HG02588 (cell line): ENCODE results near the gene FKBP4.
A peak's percentile ranks its signal among the peaks of the same experiment; 100 is the strongest.

Source experiments
- ATAC-seq: cut with Tn5 transposase; IDR thresholded peaks from one replicate; pipeline ENCODE4 v1.9.1; 2021; ENCODE audit warnings: mild to moderate bottlenecking, moderate library complexity; ENCODE audit not compliant: unreplicated experiment

FKBP4 gene

DNA sequence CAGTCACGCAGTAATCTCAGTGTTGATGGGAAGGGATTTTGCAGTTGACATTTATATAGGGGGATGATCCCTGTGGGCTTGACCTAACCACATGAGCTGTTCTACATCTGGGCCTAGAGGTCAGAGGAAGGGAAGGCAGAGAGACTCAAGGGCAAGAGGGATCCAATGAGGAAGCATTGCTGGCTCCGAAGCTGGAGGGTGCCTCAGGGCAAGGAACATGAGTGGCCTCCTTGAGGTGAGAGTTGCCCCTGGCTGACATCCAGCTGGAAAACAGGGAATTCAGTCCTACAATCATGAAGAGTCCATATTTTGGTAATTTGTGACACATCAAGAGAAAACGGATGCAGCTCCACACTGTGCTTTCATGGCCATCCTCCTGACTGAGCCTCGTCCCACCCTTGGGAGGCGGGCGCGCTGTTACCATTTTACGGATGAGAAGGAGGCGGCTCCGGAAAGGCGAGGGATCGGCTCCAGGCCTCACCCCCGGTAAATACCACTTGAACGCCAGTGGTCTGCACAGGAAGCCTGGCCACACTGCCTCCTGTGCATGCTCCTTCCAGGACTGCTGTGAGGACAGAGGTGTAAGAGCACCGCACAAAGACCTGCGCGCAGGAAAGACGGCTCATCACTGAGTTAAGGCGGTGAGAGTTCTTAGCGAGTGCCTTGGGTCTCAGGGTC, 18.5 kb upstream of the FKBP4 start:
- ATAC-seq: no peak

DNA sequence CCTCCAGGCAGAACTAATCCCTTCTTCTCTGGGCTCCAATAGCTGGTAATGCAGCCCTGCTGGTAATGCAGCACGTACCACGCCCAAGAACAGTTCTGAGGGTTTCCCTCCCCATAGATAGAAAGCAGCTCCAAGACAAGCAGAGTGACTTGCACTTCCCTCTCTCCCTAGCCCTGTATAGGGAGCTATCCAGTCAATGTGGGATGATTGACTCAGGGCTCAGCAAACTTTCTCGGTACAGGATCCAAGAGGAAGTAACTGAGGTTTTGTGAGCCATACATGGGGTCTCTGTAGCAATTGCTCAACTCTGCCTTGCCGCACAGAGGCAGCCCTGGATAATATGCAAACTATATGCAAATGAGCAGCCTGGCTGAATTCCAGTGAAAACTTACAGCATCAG, 15.5 kb upstream of the FKBP4 start:
- ATAC-seq: no peak

DNA sequence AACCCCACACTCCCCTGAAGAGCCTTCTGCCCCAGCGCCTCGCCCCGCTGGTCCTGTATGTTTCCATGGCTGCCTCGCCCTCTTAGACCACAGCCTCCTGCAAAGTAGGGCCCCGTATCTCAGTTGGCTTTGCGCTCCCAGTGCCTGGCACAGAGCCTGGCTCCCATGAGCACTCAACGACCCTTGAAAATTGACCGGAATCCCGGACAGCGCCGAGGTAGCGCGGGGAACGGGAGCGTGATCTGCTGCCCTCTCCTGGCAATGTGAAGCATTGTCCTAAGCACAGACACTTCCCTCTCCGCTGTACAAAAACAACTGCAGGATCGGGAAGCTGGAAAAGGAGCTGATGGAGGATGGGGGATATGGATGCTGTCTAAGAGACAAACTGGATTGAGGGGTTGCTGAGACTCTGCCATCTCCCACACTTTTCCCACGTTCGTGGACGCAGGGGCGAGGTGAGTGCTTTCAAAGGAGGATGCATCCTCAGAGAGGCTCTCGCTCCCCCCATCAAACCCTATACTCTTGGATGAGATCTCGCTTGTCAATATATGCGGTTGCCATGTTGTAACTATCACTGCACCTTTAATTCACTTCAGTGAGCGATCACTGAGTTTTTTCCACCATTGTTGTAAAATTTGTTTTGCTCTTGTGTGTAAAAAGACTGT, 10.7 kb upstream of the FKBP4 start:
- ATAC-seq: no peak

DNA sequence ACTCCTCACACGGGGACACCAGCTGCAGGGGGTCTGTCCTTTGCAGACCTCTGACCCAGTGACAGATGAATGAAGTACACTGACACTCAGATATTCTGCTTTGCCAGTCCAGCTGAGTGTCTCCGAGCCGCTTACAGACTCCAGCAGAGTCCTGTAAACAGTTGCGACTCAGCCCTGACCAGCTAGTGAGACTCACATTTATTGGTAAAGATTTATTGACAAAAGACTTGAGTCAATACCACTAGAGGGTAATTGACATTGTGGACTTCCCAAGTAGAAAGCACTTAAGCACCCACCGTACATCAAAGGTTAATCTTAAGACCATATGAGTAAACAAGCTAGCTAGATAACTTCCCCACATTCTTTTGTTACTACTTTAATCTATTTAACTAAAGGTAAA, 9.8 kb upstream of the FKBP4 start:
- no peak for ATAC-seq

DNA sequence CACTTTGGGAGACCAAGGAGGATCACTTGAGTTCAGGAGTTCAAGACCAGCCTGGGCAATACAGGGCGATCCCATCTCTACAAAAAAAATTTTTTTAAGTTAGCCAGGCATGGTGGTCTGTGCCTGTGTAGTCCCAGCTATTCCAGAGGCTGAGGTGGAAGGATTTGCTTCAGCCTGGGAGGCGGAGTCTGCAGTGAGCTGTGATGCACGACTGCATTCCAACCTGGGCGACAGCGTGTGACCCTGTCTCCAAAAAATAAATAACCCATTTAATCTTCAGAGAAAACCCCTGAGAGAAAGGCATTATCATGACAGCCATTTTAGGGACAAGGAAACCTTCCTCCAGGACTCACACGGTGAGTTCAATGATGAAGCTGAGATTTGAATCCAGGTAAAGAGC, 3.7 kb upstream of the FKBP4 start:
- no peak for ATAC-seq

DNA sequence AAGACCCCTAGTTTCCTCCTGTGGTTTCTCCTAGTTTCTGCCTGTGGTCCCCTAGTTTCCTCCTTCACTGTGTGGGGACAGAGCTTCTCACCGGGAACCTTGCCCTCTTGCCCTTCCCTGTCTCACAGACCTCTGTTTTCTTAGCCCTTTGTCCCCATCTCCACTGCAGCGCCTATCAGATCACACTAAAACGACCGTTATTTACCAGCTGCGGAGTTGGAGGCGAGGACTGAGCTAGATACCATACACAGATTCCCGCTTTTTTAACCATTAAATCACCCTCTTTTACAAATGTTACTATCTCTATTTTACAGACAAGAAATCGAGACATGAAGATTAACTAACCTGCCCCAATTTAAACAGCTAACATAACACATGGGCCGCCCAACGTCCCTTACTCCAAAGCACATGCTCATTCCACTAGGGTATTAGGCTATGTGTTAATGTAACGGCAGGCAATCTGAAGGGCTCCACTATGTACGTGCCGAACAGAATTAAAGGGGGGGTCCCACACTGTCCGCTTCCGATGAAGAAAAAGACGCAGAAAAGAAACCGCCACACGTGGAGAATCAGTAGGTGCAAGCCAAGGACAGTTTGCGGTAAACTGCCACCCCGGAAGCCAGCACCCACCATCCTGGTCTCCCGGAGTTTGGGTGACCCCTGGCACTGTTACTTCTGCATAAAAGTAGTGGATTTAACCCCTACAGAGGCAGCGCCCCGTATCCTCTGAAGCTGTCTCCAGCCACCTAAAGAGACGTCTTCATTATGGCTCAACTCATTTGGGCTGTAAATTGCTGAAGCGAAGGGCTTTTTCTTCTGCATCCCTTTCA, 1.9 kb upstream of the FKBP4 start:
- no peak for ATAC-seq

DNA sequence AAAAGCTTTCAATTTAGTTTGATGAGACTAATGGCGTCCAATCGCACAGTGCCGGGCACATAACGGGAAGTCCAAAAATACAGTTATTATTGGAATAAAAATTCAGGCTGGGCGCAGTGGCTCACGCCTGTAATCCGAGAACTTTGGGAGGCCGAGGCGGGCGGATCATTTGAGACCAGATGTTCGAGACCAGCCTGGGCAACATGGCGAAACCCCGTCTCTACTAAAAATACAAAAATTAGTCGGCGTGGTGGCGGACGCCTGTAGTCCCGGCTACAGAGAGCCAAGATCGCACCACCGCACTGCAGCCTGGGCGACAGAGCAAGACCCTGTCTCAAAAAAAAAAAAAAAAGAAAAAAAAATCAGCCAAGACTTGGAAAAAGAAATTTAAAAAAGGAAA, 1.2 kb upstream of the FKBP4 start:
- no peak for ATAC-seq

DNA sequence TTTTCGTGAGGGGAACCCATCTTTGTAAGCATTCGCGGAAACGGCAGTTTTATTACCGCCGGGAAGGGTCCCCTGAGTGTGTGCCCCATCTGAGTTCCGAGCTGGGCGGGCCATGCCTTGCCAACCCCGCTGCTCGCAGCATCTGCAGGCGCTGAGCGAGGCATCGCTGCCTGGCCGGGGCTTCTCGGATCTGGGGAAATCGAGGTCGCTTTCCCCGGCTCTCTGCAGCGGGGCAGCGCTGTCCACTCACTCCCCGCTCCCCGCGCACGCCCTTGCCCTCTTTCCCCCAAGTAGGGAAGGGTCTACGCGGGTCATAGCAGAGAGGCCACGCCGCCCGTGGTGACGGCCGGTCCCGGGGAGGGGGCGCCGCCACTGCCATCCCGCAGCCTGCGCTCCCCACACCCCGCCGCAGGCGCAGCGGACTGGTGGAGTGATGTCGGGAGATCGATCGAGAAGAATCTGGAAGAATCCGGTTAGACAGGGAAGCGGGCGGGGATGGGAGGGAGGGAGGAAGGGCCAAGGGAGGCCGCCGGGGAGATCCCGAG, 507 bp upstream of the FKBP4 start:
- ATAC-seq: peak; percentile 5

DNA sequence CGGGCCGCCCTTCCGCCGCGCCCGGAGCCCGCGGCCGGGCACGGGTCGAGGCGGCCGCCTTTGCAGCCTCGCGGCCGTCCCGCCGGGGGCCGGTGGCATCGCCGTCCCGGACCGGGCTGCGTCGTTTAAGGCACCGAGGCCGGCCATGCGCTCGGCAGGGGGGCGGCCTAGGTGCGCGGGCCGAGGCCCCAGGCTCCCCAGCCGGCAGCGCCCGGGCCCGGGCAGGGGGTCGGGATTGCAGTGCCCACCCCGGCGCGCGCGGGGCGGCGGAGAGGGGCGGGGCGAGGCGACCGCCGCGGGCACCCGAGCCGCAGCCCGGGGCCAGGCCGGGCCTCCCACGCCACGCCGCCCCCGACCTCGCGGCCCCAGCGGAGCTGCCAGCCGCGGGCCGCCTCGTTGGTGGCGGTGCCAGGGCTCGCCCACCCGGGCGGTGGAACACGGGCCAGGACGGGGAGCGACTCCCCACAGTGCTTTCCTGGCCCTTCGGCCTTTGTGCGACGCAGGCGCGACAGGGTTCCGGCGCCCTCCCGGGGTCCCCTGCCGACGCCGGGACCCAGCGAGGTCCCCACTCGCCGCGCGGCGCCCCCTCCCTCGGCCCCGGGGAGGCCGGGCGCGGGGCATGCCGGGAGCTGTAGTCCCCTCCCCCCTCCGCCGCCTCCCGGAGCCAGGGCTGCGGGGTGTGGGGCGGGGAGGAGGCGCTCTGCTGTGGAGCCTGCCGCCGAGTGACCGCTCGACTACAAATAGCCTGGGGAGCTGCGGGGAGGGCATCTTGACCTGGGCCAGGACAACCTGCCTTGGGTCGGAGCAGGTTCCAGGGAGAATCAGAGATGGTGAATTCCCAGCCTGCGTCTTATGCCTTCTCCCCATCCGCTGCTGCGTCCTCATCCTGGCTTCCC, 769 bp downstream of the FKBP4 start:
- ATAC-seq: peak; percentile 71

DNA sequence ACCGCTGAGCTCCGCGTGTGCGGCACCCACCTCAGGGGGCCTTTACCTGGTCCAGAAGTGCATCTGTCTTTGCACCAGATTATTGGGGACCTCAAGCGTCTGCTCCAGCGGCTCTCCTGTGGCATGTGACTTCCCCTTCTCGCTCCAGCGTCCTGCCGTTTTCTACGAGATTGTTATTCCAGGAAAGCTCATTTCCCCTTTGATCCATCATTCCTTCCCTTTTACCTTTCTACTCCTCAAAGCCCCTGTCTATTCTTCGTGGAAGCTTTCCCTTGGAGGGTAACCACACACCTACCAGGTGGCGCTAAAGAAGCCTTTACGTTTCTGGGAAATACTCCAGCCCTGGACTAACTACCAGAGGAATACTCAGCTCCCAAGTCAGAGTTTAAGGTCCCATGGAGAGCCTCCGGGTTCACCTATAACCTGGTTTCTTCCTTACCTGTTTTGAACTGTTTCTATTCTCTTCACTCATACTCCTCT, 1.5 kb downstream of the FKBP4 start:
- no peak for ATAC-seq

DNA sequence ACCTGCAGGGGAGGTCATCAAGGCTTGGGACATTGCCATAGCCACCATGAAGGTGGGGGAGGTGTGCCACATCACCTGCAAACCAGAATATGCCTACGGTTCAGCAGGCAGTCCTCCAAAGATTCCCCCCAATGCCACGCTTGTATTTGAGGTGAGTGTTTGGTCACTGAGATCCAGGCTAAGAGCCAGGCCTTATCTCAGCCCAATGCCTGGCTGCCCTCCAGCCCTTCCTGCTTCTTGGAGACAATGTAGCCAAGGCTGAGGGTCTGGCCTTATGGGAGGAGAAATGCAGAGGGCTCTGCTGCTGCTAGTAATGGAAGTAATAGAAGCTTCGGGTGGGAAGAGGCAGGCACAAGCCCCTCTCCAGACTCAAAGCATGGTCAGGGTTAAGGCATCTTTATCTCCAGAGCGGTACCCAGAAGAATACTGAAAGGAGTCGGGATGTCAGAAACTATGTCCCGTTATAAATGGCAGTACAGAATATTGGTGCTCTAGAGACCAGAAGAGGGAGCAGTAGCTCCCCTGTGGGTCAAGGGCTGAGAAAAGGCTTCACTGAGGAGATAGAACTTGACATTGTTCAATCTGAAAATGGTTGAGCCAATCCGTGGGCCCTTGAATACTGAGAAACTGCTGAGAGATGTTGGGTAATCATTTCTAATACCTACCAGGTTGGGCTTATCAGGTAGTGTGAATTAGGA, 3.1 kb downstream of the FKBP4 start:
- ATAC-seq: no peak

DNA sequence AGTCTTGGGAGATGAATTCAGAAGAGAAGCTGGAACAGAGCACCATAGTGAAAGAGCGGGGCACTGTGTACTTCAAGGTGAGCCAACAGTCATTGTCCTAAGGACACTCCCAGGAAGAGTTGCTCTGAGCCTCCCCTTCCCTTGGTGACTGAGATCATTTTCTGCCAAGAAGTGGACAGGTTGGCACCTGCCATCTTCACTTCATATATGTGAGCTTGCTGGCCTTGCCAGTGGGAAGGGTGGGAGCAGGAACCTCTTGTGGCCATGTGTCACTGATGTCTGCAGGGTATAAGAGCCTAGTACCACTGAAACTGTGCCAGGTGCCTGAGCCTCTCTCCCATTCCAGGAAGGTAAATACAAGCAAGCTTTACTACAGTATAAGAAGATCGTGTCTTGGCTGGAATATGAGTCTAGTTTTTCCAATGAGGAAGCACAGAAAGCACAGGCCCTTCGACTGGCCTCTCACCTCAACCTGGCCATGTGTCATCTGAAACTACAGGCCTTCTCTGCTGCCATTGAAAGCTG, 5.3 kb downstream of the FKBP4 start:
- no peak for ATAC-seq

DNA sequence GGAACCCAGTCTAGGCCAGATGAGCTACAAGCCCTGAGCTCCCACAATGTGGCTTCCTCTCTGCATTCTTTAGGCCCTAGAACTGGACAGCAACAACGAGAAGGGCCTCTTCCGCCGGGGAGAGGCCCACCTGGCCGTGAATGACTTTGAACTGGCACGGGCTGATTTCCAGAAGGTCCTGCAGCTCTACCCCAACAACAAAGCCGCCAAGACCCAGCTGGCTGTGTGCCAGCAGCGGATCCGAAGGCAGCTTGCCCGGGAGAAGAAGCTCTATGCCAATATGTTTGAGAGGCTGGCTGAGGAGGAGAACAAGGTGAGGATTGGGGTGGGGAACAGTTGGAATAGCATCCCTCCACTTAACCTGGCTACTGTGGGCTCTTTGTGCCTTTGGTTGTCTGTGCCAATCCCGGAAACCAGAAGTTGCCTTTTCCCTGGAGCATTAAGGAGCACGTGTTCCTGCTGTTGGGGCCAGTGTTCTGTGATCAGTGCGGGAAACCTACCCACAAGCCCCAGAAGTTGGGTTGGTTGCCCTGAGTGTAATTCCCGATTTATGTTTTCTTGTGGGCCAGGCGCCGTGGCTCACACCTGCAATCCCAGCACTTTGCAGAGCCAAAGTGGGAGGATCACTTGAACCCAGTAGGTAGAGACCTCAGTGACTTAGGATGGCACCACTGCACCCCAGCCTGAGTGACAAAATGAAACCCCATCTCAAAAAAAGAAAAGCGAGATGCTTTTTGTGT, 6.4 kb downstream of the FKBP4 start:
- ATAC-seq: no peak

DNA sequence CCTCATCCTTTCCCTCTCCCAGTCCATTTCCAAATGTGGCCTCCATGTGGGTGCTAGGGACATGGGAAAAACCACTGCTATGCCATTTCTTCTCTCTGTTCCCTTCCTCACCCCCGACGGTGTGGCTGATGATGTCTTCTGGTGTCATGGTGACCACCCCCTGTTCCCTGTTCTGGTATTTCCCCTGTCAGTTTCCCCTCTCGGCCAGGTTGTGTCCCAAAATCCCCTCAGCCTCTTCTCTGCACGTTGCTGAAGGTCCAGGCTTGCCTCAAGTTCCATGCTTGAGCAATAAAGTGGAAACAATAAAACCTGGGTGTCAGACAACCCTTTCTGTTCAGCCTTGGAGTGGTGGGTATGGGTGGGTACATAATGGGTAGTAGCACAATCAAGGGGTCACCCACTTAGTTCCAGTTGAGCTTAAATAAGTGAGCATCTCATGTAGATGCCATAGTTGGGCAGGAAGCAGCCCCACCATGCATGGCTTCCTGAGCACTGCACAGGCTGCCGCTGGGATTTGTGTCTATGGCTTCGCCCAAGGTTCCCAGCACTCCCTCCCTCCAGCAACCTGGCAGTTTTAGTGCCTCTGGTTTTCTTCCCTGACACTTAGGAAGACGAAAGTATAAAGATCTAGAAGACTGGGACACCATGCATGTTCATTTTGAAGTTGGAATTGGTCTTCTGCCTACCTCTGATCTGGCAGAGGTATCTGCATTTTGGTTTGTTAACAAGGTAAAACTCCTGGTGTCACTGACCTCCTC, 9.0 kb downstream of the FKBP4 start:
- no peak for ATAC-seq

DNA sequence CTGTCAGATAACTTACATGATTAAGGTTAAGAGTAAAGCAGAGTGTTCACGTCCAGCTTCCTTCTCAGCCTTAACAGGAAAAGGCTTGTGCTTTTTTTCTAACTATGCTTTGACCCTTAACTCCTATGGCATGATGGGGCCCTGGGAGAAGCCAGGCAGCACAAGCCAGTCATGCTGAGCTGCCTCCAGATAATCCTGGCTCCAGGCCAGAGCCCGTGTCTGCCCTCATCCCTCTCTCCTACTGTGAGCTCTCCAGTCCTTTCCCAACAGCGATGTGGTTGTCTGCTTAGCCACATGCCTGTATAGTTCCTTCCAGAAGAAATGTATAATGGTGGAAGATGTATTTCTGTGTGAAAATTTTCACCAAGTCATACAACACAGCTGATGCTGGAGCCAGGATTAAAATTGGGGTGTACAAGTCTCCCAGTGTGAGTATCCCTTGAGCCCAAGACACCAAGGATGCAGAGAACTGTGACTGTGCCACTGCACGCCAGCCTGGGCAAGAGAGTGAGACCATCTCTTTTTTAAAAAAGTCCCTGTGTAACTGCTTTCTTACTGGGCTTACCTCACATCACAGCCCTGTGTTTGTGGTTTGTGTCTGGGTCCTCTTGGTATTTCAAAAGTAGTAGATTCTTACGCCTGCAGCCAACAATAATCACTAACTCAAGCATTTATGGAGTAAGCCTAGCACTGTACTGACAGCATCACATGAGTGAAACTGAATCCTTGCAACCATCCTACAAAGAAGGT, 9.8 kb downstream of the FKBP4 start:
- no peak for ATAC-seq

DNA sequence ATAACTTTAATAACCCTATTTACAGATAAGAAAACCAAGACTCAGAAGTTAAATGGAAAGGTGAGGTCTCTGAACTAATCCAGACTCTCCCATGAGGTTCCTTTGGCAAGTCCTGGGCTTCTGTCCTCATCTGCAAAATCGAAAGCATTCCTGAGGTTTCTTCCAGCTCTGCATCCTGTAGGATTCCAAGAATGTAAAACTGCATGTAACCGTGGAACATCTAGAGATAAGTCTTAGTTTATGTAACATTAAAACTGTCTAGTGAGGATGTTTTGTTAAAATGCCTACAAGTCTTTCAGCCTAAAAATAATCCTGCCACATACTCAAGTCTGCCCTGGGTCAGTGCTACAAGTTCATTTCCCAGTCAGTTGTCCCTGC, 10.4 kb downstream of the FKBP4 start:
- no peak for ATAC-seq

DNA sequence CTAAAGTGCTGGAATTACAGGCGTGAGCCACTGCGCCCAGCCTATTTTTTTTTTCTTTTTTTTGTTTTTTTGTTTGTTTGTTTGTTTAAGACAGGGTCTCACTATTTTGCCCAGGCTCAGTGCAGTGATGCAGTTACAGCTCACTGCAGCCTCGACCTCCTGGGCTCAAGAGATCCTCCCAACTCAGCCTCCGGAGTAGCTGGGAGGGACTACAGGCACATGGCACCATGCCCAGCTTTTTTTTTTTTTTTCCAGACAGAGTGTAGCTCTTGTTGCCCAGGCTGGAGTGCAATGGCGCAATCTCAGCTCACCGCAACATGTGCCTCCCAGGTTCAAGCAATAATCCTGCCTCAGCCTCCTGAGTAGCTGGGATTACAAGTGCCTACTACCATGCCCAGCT, 11.9 kb downstream of the FKBP4 start:
- no peak for ATAC-seq

DNA sequence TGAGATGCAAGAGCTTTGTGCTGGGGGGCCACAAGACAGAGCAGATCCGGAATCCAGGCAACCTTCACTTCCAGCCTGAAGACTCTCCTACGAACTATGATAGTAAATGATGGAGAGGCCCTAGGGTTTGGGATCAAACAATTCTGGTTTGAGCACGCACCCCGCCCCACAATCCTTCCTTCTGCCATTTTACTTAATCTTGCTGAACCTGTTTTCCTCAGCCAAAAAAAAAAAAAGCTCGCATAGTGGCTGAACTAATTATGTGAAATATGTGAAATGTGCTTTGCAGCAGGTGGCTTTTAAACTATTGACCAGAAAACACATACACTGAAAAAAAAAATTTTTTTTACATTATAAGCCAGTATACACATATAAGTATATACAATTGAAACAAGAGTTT, 17.0 kb downstream of the FKBP4 start:
- no peak for ATAC-seq
